ENCODE measurements around the gene KIAA0586. TPM values are rescaled to one million over a fixed set of nuclear protein-coding genes. Genes with fewer than 3 reads are reported as not detected.
"Not testable (repeated sequence)": the region's sequence is repeated elsewhere in the genome, so short reads cannot be mapped to it uniquely, and the experiment has no call there.

Gene KIAA0586
- total RNA-seq, 1 donor from 2014 or later, result 13.3 TPM

- Histone ChIP-seq H3K36me3 (no peaks in the 10 kb centered on the region), H3K9me3 (no peaks in the 10 kb centered on the region), H3K27me3 (no peaks in the 10 kb centered on the region), H3K4me3 (no peak overlapping the region), H3K27ac (no peak overlapping the region), H3K4me1 (no peaks in the 10 kb centered on the region)
- no peak for TF ChIP-seq POLR2A (IDR thresholded peaks at IDR 0.05)
- no peak for TF ChIP-seq CTCF (IDR thresholded peaks at IDR 0.05)
- no peak for TF ChIP-seq POLR2AphosphoS5 (IDR thresholded peaks at IDR 0.05; ENCODE audit: insufficient read depth in 1 of 2, low read depth in 1 of 2)
- no peak for DNase-seq (ENCODE audit: extremely low spot score in 2 of 2)
- intact Hi-C loops (cut with DNase I), result no loop called here
Measured at GRCh38 chr14:58587271-58587670, 159.8 kb downstream of the KIAA0586 start.

- intact Hi-C loops (cut with DNase I); DNase-seq (ENCODE audit: extremely low spot score in 2 of 2); H3K4me1 ChIP-seq; H3K9me3 ChIP-seq; H3K4me3 ChIP-seq; H3K36me3 ChIP-seq; H3K27ac ChIP-seq; H3K27me3 ChIP-seq: not testable (repeated sequence)
Measured at GRCh38 chr14:58588321-58588720, 160.8 kb downstream of the KIAA0586 start.

GRCh38 chr14:58593977-58594376 is 166.5 kb downstream of the KIAA0586 start:
- DNase-seq (ENCODE audit: extremely low spot score in 2 of 2), result no peak
- Histone ChIP-seq H3K27ac (no peak overlapping the region), H3K4me1 (no peaks in the 10 kb centered on the region), H3K27me3 (no peaks in the 10 kb centered on the region), H3K9me3 (no peaks in the 10 kb centered on the region), H3K36me3 (no peaks in the 10 kb centered on the region), H3K4me3 (no peak overlapping the region)
- intact Hi-C loops (cut with DNase I), result no loop called here
- TF ChIP-seq POLR2AphosphoS5 (IDR thresholded peaks at IDR 0.05; ENCODE audit: insufficient read depth in 1 of 2, low read depth in 1 of 2), result no peak

- Histone ChIP-seq H3K4me3 (no peak overlapping the region), H3K4me1 (no peaks in the 10 kb centered on the region), H3K36me3 (no peaks in the 10 kb centered on the region), H3K27ac (no peak overlapping the region), H3K27me3 (no peaks in the 10 kb centered on the region), H3K9me3 (no peaks in the 10 kb centered on the region)
- TF ChIP-seq CTCF (IDR thresholded peaks at IDR 0.05) (no peak), POLR2A (IDR thresholded peaks at IDR 0.05) (no peak), POLR2AphosphoS5 (IDR thresholded peaks at IDR 0.05; ENCODE audit: insufficient read depth in 1 of 2, low read depth in 1 of 2) (no peak)
- no peak for DNase-seq (ENCODE audit: extremely low spot score in 2 of 2)
- intact Hi-C loops (cut with DNase I), result no loop called here
Measured at GRCh38 chr14:58597041-58597440, 169.5 kb downstream of the KIAA0586 start.

- no peak for TF ChIP-seq CTCF (IDR thresholded peaks at IDR 0.05)
- no peak for TF ChIP-seq POLR2A (IDR thresholded peaks at IDR 0.05)
- no peak for TF ChIP-seq POLR2AphosphoS5 (IDR thresholded peaks at IDR 0.05; ENCODE audit: insufficient read depth in 1 of 2, low read depth in 1 of 2)
- no peak for DNase-seq (ENCODE audit: extremely low spot score in 2 of 2)
- Histone ChIP-seq H3K4me3 (no peak overlapping the region), H3K36me3 (no peaks in the 10 kb centered on the region), H3K4me1 (no peaks in the 10 kb centered on the region), H3K9me3 (no peaks in the 10 kb centered on the region), H3K27me3 (no peaks in the 10 kb centered on the region), H3K27ac (no peak overlapping the region)
- intact Hi-C loops (cut with DNase I), result no loop called here
Measured at GRCh38 chr14:58598028-58598803, 170.7 kb downstream of the KIAA0586 start.

- H3K4me3 ChIP-seq, result no peak overlapping the region
- H3K27me3 ChIP-seq, result no peaks in the 10 kb centered on the region
- no peaks in the 10 kb centered on the region for H3K9me3 ChIP-seq
- no peaks in the 10 kb centered on the region for H3K4me1 ChIP-seq
- TF ChIP-seq POLR2AphosphoS5 (IDR thresholded peaks at IDR 0.05; ENCODE audit: insufficient read depth in 1 of 2, low read depth in 1 of 2) (no peak), CTCF (IDR thresholded peaks at IDR 0.05) (no peak), POLR2A (IDR thresholded peaks at IDR 0.05) (no peak)
- H3K36me3 ChIP-seq, result no peaks in the 10 kb centered on the region
- intact Hi-C loops (cut with DNase I), result no loop called here
- H3K27ac ChIP-seq, result no peak overlapping the region
- DNase-seq (ENCODE audit: extremely low spot score in 2 of 2), result no peak
Measured at GRCh38 chr14:58598804-58599525, 171.4 kb downstream of the KIAA0586 start.

All from vagina (tissue), 2 donors.